Measurements from ENCODE around the gene TIMM22.

TIMM22 gene

GRCh38 chr17:1022278-1023024 lies 25.5 kb downstream of the TIMM22 start:
- no peak for DNase-seq

- DNase-seq, result no peak
These were observed 27.1 kb downstream of the TIMM22 start for GRCh38 chr17:1024076-1024475.

GRCh38 chr17:1025733-1026598 lies 29.0 kb downstream of the TIMM22 start:
- DNase-seq, result no peak

- DNase-seq, result no peak
These were observed 29.7 kb downstream of the TIMM22 start for GRCh38 chr17:1026599-1026975.

- DNase-seq, result no peak
These were observed 30.1 kb downstream of the TIMM22 start for GRCh38 chr17:1027044-1027443.

- no peak for DNase-seq
These were observed 32.4 kb downstream of the TIMM22 start for GRCh38 chr17:1029196-1029921.

- no peak for DNase-seq
These were observed 33.2 kb downstream of the TIMM22 start for GRCh38 chr17:1029922-1030644.

GRCh38 chr17:1030684-1031532 lies 34.0 kb downstream of the TIMM22 start:
- DNase-seq, result no peak

- no peak for DNase-seq
These were observed 34.8 kb downstream of the TIMM22 start for GRCh38 chr17:1031711-1032110.

GRCh38 chr17:1032391-1032790 lies 35.5 kb downstream of the TIMM22 start:
- no peak for DNase-seq

- DNase-seq, result no peak
These were observed 36.6 kb downstream of the TIMM22 start for GRCh38 chr17:1033503-1033902.

- no peak for DNase-seq
These were observed 37.8 kb downstream of the TIMM22 start for GRCh38 chr17:1034652-1035210.

GRCh38 chr17:1035546-1036170 lies 38.7 kb downstream of the TIMM22 start:
- DNase-seq, result no peak

- DNase-seq, result no peak
These were observed 39.4 kb downstream of the TIMM22 start for GRCh38 chr17:1036171-1036844.

GRCh38 chr17:1036845-1037237 lies 39.9 kb downstream of the TIMM22 start:
- no peak for DNase-seq

- no peak for DNase-seq
These were observed 40.4 kb downstream of the TIMM22 start for GRCh38 chr17:1037238-1037879.

GRCh38 chr17:1038459-1039122 lies 41.7 kb downstream of the TIMM22 start:
- no peak for DNase-seq

GRCh38 chr17:1039123-1039507 lies 42.2 kb downstream of the TIMM22 start:
- no peak for DNase-seq

- DNase-seq, result no peak
These were observed 42.7 kb downstream of the TIMM22 start for GRCh38 chr17:1039511-1040215.

Data from stimulated activated naive CD4-positive, alpha-beta T cell (primary cell).